A549 (cell line): ENCODE measurements around the gene ASPSCR1.

Source experiments
- CTCF ChIP-seq: fragments of >200 bp; sonication (Bioruptor Twin); formaldehyde crosslinking; IDR thresholded peaks from 3 replicates; pipeline ENCODE4 v1.5.1; 2016
- ESRRA ChIP-seq: fragments of 150-350 bp; IDR thresholded peaks from 2 replicates; pipeline ENCODE4 v1.6.1; 2014; ENCODE audit warnings: mild to moderate bottlenecking, low read length, borderline replicate concordance
- POLR2A ChIP-seq: IDR thresholded peaks from 2 replicates; pipeline ENCODE4 v1.6.1; 2012; ENCODE audit warnings: mild to moderate bottlenecking, low read length
- RCOR1 ChIP-seq: fragments of 150-350 bp; IDR thresholded peaks from 2 replicates; pipeline ENCODE4 v1.6.1; 2014; ENCODE audit warnings: antibody characterized with exemption, low read length, low read depth
- RFX5 ChIP-seq: fragments of 450-650 bp; IDR thresholded peaks from 2 replicates; pipeline ENCODE4 v1.7.1; 2014; ENCODE audit warnings: antibody characterized with exemption, mild to moderate bottlenecking, moderate library complexity

- no peak for TF ChIP-seq RCOR1
- TF ChIP-seq RFX5: no peak
- TF ChIP-seq POLR2A: no peak
- TF ChIP-seq CTCF: no peak
- no peak for TF ChIP-seq ESRRA
Measured at GRCh38 chr17:81994593-81995462, 17.4 kb downstream of the ASPSCR1 start.
